Measurements from ENCODE around the gene DPF3. TPM values are rescaled to one million over a fixed set of nuclear protein-coding genes. Genes with fewer than 3 reads are reported as not detected.

The DPF3 gene
- total RNA-seq, 6 experiments from 2014 or later: 4.1 to 6.6 (median 5.4) TPM

GRCh38 chr14:72708708-72709475 is 185.0 kb downstream of the DPF3 start:
- H3K27ac Mint-ChIP-seq: no peak overlapping the region
- TF ChIP-seq CTCF (IDR thresholded peaks at IDR 0.05): no peak
- H3K4me1 Mint-ChIP-seq (ENCODE audit: low read depth): no peaks in the 10 kb centered on the region; the same call in 1 of the 2 replicates
- peaks cover 15% of the 10 kb centered on the region for H3K36me3 Mint-ChIP-seq (ENCODE audit: low read depth)
- H3K9me3 Mint-ChIP-seq: no peaks in the 10 kb centered on the region
- no peak overlapping the region for H3K4me3 Mint-ChIP-seq
- DNase-seq: no peak
- peaks cover 1% of the 10 kb centered on the region; the same call in 1 of the 2 replicates for H3K27me3 Mint-ChIP-seq (ENCODE audit: insufficient read depth)

- no peak for TF ChIP-seq CTCF (IDR thresholded peaks at IDR 0.05)
- Mint-ChIP-seq H3K27ac (no peak overlapping the region), H3K4me1 (ENCODE audit: low read depth) (no peaks in the 10 kb centered on the region; the same call in 1 of the 2 replicates), H3K4me3 (no peak overlapping the region), H3K27me3 (ENCODE audit: insufficient read depth) (peaks cover 1% of the 10 kb centered on the region; the same call in 1 of the 2 replicates), H3K36me3 (ENCODE audit: low read depth) (peaks cover 15% of the 10 kb centered on the region), H3K9me3 (no peaks in the 10 kb centered on the region)
- DNase-seq: no peak
These were observed 185.7 kb downstream of the DPF3 start for GRCh38 chr14:72708222-72708621.

GRCh38 chr14:72706485-72706884 is 187.4 kb downstream of the DPF3 start:
- Mint-ChIP-seq H3K27ac (no peak overlapping the region), H3K4me3 (no peak overlapping the region), H3K36me3 (ENCODE audit: low read depth) (peaks cover 15% of the 10 kb centered on the region), H3K4me1 (ENCODE audit: low read depth) (peaks cover 5% of the 10 kb centered on the region), H3K9me3 (no peaks in the 10 kb centered on the region), H3K27me3 (ENCODE audit: insufficient read depth) (peaks cover 1% of the 10 kb centered on the region; the same call in 1 of the 2 replicates)
- DNase-seq: no peak
- no peak for TF ChIP-seq CTCF (IDR thresholded peaks at IDR 0.05)

GRCh38 chr14:72704502-72704901 is 189.4 kb downstream of the DPF3 start:
- TF ChIP-seq CTCF (IDR thresholded peaks at IDR 0.05): no peak
- Mint-ChIP-seq H3K4me3 (no peak overlapping the region), H3K27me3 (ENCODE audit: insufficient read depth) (peaks cover 1% of the 10 kb centered on the region; the same call in 1 of the 2 replicates), H3K36me3 (ENCODE audit: low read depth) (peaks cover 15% of the 10 kb centered on the region), H3K9me3 (no peaks in the 10 kb centered on the region), H3K27ac (no peak overlapping the region), H3K4me1 (ENCODE audit: low read depth) (peaks cover 25% of the 10 kb centered on the region)
- DNase-seq: no peak

GRCh38 chr14:72701605-72702004 is 192.3 kb downstream of the DPF3 start:
- H3K9me3 Mint-ChIP-seq: no peaks in the 10 kb centered on the region
- no peak overlapping the region for H3K27ac Mint-ChIP-seq
- no peak for DNase-seq

More at GRCh38 chr14:72701605-72702004, 192.3 kb downstream of the DPF3 start:
- no peaks in the 10 kb centered on the region for H3K36me3 Mint-ChIP-seq (ENCODE audit: low read depth)
- H3K27me3 Mint-ChIP-seq (ENCODE audit: insufficient read depth): no peaks in the 10 kb centered on the region; the same call in 1 of the 2 replicates
- no peak for TF ChIP-seq CTCF (IDR thresholded peaks at IDR 0.05)
- H3K4me3 Mint-ChIP-seq: no peak overlapping the region
- peaks cover 27% of the 10 kb centered on the region for H3K4me1 Mint-ChIP-seq (ENCODE audit: low read depth)
